Panc1 (cell line): ENCODE data around the gene SLC35A4.

Source experiments
- CTCF ChIP-seq: fragments of 450-650 bp; IDR thresholded peaks from 2 replicates; pipeline ENCODE4 v1.5.1; 2017; ENCODE audit warnings: mild to moderate bottlenecking
- POLR2AphosphoS5 ChIP-seq: IDR thresholded peaks from 2 replicates; pipeline ENCODE4 v1.6.1; 2012; ENCODE audit warnings: mild to moderate bottlenecking, low read depth, low read length, moderate library complexity
- REST ChIP-seq, 2 experiments: IDR thresholded peaks; 2 replicates each; pipeline ENCODE4 v1.6.1; 2011 to 2012; ENCODE audit warnings: low read depth in 2 of 2, control low read depth in 1 of 2, low read length in 1 of 2, mild to moderate bottlenecking in 1 of 2, moderate library complexity in 1 of 2; ENCODE audit not compliant: insufficient read depth in 1 of 2
- SIN3A ChIP-seq: IDR thresholded peaks from 2 replicates; pipeline ENCODE4 v1.6.1; 2012; ENCODE audit warnings: low read depth, mild to moderate bottlenecking, low read length, moderate library complexity, borderline replicate concordance; ENCODE audit not compliant: insufficient read depth
- TCF7L2 ChIP-seq: IDR thresholded peaks from 2 replicates; pipeline ENCODE4 v1.6.1; 2011; ENCODE audit warnings: mild to moderate bottlenecking, low read depth, low read length, inconsistent platforms

GRCh38 chr5:140565024-140565779 lies 574 bp downstream of the SLC35A4 start:
- no peak for TF ChIP-seq CTCF
- no peak for TF ChIP-seq POLR2AphosphoS5
- TF ChIP-seq REST (IDR thresholded peaks at IDR 0.05; ENCODE audit: insufficient read depth in 1 of 2, low read depth in 2 of 2, low read length in 1 of 2): no peak
- TF ChIP-seq SIN3A: no peak
- TF ChIP-seq TCF7L2: no peak
